K562 (cell line): ENCODE measurements around the gene CCDC85B.

ENCODE experiments used
- ARID3A ChIP-seq: IDR thresholded peaks from 2 replicates; pipeline ENCODE4 v1.6.1; 2012; ENCODE audit warnings: low read depth, low read length, improper control_type of control experiment, borderline replicate concordance
- CGGBP1 ChIP-seq: fragments of 250-450 bp; sonication (Bioruptor Pico); IDR thresholded peaks from 2 replicates; pipeline ENCODE4 v1.9.0; 2021; ENCODE audit warnings: mild to moderate bottlenecking
- GATA2 ChIP-seq: sonication (generic); formaldehyde crosslinking; IDR thresholded peaks from 2 replicates; pipeline ENCODE4 v1.4.0; 2020; ENCODE audit warnings: mild to moderate bottlenecking, missing genetic modification reagents
- POLR2A ChIP-seq: fragments of 450-650 bp; conservative IDR thresholded peaks from 2 replicates; pipeline ENCODE4 v1.6.1; 2016
- POLR2AphosphoS5 ChIP-seq: IDR thresholded peaks from 2 replicates; pipeline ENCODE4 v1.6.1; 2011; ENCODE audit warnings: mild to moderate bottlenecking, low read depth, low read length, moderate library complexity; ENCODE audit not compliant: control insufficient read depth, insufficient read depth
- PRPF4 ChIP-seq: fragments of 200-400 bp; formaldehyde crosslinking; IDR thresholded peaks from one replicate; pipeline ENCODE4 v1.6.1; 2017; ENCODE audit warnings: low read length, low read depth, mild to moderate bottlenecking; ENCODE audit not compliant: insufficient read depth, poor library complexity, severe bottlenecking
- SMARCE1 ChIP-seq: fragments of 450-650 bp; IDR thresholded peaks from 2 replicates; pipeline ENCODE4 v1.7.1; 2016; ENCODE audit warnings: mild to moderate bottlenecking
- TAF1 ChIP-seq: IDR thresholded peaks from 2 replicates; pipeline ENCODE4 v1.6.1; 2011; ENCODE audit warnings: mild to moderate bottlenecking, low read length, moderate library complexity; ENCODE audit not compliant: insufficient read depth, control insufficient read depth, severe bottlenecking; ENCODE audit errors: extremely low read depth
- ZKSCAN8 ChIP-seq: fragments of 200-800 bp; sonication (Bioruptor generic); IDR thresholded peaks from 2 replicates; pipeline ENCODE4 v1.6.1; 2016; ENCODE audit warnings: missing genetic modification characterization, missing compliant biosample characterization
- ZNF212 ChIP-seq: fragments of 450-650 bp; formaldehyde crosslinking; IDR thresholded peaks from 2 replicates; pipeline ENCODE4 v1.4.0; 2020; ENCODE audit warnings: mild to moderate bottlenecking
- ZNF274 ChIP-seq: IDR thresholded peaks from 2 replicates; pipeline ENCODE4 v1.6.1; 2011; ENCODE audit warnings: low read depth, mild to moderate bottlenecking, low read length, moderate library complexity, borderline replicate concordance
- ZSCAN29 ChIP-seq: fragments of 450-650 bp; IDR thresholded peaks from 2 replicates; pipeline ENCODE4 v1.6.1; 2017
- TF ChIP-seq, protein P1 (sequence below), 3 experiments: IDR thresholded peaks in 2 of 3; conservative IDR thresholded peaks in 1 of 3; 2 replicates each; pipeline ENCODE4 v1.5.1; 2011 to 2012; ENCODE audit warnings: low read length in 3 of 3, mild to moderate bottlenecking in 3 of 3, control low read depth in 2 of 3, improper control_type of control experiment in 1 of 3, inconsistent platforms in 1 of 3, low read depth in 1 of 3, mixed read lengths in 1 of 3, moderate library complexity in 1 of 3; ENCODE audit not compliant: insufficient read depth in 2 of 3
- TF ChIP-seq, protein P2 (sequence below): fragments of 450-650 bp; IDR thresholded peaks from 2 replicates; pipeline ENCODE4 v1.6.1; 2016; ENCODE audit warnings: antibody characterized with exemption

DNA sequence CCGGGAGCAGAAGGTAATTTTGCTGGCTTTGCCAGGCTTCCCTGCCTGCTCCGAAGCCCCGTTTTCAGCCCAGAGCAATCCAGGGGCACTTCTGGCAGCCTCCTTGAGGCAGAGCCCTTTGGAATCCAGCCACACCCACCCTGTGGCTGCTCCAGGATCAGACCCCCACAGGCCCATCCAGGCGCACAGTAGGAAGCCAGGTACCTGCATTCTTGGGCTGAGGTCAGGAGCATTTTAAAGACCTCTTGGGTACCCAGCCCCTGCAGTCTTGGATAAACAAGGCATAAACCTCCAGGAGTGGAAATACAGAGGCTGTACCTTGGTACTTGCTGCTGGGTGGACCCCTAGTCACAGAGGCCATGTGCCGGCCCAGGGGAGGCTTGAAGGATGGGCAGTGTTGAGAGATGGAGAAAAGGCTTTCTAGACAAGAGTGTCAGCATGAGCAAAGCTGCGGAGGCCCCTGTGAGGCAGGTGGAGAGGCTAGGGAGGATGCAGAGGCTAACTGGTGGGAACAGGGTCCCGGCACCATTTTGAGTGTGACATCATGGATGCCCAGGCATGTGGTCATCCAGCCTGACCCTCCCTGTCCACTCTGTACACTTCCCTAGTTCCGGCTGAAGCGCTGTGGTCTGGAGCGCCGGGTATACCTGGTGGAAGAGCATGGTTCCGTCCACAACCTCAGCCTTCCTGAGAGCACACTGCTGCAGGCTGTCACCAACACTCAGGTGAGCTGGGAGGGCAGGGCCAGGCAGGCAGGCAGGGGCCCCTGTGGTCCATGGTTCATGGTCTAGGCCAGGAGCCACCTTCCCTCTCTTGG lies 26.4 kb upstream of the CCDC85B start:
- TF ChIP-seq CGGBP1 (CRISPR knock-in tag): no peak
- no peak for TF ChIP-seq ZNF212
- TF ChIP-seq, protein P1, sequence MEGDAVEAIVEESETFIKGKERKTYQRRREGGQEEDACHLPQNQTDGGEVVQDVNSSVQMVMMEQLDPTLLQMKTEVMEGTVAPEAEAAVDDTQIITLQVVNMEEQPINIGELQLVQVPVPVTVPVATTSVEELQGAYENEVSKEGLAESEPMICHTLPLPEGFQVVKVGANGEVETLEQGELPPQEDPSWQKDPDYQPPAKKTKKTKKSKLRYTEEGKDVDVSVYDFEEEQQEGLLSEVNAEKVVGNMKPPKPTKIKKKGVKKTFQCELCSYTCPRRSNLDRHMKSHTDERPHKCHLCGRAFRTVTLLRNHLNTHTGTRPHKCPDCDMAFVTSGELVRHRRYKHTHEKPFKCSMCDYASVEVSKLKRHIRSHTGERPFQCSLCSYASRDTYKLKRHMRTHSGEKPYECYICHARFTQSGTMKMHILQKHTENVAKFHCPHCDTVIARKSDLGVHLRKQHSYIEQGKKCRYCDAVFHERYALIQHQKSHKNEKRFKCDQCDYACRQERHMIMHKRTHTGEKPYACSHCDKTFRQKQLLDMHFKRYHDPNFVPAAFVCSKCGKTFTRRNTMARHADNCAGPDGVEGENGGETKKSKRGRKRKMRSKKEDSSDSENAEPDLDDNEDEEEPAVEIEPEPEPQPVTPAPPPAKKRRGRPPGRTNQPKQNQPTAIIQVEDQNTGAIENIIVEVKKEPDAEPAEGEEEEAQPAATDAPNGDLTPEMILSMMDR (IDR thresholded peaks at IDR 0.05 in 2 of 3, conservative IDR thresholded peaks at IDR 0.05 in 1 of 3; ENCODE audit: insufficient read depth in 2 of 3, low read depth in 1 of 3, low read length in 3 of 3): no peak
- no peak for TF ChIP-seq PRPF4
- TF ChIP-seq ZNF274: no peak
- no peak for TF ChIP-seq ZKSCAN8 (CRISPR knock-in tag)
- TF ChIP-seq ARID3A: no peak
- no peak for TF ChIP-seq ZSCAN29
- TF ChIP-seq TAF1: no peak
- TF ChIP-seq POLR2A: no peak; the same call in 1 of the 2 replicates
- TF ChIP-seq SMARCE1: no peak
- 0 out of 2 replicates have a peak, but pooled peaks have one; percentile 5 for TF ChIP-seq POLR2AphosphoS5
- TF ChIP-seq, protein P2, sequence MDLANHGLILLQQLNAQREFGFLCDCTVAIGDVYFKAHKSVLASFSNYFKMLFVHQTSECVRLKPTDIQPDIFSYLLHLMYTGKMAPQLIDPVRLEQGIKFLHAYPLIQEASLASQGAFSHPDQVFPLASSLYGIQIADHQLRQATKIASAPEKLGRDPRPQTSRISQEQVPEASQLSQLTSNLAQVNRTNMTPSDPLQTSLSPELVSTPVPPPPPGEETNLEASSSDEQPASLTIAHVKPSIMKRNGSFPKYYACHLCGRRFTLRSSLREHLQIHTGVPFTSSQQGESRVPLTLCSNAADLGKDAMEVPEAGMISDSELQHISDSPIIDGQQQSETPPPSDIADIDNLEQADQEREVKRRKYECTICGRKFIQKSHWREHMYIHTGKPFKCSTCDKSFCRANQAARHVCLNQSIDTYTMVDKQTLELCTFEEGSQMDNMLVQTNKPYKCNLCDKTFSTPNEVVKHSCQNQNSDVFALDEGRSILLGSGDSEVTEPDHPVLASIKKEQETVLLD: no peak
- TF ChIP-seq GATA2 (CRISPR knock-in tag): no peak
